ENCODE data around the gene PRKG1.
"Not testable (repeated sequence)": the region's sequence is repeated elsewhere in the genome, so short reads cannot be mapped to it uniquely, and the experiment has no call there.

Gene PRKG1

DNA sequence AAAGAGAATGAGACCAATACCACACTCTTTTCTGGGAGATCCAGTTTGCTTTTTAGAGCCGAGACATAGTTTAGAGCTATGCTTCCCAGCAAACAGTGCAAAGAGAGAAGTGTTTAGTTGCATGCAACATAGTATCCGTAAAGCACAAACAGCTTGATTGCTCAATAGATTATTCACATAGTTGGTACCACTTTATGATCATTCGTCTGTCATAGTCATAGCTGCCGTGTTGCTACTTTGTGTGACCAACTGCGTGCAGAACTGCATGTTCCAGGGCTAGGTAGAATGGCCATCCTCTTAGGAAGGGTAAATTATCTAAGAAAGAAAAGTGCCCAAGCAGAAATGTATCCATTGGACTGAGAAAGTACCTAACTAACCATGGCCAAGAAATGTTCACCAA, 1036.3 kb downstream of the PRKG1 start:
- DNase-seq: no peak

DNA sequence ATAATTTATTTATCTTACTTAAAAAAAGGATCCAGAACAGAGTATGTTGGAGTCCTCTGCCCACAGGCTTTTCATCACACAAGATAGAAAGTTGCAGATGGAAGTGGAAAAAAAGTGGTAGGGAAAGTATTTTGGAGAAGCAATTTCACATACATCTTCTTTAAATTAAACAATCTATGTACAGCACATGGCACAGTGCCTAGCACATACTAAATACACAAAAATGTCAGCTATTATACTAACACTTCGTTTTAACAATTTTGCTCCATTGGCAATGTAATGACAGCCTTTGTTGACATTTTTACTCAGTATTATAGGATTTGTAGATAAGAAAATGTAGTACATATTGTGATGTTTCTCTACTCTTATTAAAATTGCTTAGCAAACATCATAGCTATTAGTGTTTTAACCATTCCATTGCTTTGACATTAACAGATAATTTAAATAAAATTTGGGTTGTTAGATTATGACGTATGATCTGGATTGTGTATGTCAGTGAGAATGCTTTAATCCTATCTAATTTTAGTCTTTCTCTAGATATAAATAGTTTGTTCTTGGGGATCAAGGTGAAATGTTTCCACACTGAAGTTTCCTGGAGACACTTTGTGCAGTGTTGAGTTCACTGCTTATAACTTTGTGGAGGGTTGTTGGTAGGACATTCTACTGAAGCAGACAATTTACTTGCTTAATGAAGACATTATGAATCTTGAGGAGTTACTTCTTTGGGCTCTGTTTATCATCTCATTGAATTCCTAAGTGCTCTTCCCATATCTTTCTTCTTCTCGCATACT, 1037.0 kb downstream of the PRKG1 start:
- no peak for DNase-seq

DNA sequence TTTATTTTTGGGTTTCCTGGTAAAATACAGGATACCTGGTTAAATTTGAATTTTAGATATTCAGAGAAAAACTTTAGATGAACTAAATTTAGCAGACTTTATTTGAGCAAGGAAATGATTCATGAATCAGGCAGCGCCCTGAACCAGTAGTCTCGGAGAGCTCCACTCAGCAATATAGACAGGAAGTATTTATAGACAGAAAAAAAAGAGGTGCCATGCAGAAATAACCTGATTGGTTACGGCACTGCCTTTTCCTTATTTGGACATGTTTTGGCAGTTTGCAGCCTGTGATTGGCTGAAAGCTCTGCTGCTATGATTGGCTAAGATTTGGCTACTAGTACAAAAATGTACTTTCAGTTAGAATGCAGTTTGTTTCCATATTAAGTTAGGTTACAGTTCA, 1041.5 kb downstream of the PRKG1 start:
- no peak for DNase-seq

DNA sequence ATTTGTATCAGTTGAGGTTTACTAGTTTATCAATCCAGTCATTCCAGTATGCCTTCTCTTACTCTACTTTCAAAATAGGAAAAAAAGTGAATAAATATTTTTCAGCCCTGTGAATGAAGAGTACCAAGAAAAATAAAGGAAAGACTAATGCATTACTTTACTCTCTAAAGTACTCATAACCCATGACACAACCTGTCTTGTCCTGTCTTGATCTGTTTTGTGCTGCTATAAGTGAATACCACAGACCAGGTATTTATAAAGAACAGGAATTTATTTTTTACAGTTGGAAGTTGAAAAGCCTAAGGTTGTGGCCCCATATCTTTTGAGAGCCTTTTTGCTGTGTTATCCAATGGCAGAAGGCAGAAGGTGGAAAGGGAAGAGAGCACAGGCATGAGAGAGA, 1045.2 kb downstream of the PRKG1 start:
- DNase-seq: no peak

DNA sequence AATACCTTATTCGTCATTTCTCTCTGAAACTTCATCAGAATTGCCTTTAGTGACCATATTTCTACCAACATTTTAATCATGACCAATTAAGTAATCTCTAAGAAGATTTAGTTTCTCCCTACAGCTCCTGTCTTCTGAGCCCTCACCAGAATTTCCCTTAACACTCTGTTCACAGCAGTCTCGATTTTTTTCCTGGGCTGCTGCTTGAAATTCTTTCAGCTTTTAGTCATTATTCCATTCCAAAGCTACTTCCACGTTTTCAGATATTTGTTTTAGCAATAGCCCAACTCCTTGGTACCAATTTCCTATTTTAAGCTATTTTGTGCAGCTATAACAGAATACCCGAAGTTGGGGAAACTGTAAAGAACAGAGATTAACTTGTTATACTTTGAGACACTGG, 1047.4 kb downstream of the PRKG1 start:
- no peak for DNase-seq

DNA sequence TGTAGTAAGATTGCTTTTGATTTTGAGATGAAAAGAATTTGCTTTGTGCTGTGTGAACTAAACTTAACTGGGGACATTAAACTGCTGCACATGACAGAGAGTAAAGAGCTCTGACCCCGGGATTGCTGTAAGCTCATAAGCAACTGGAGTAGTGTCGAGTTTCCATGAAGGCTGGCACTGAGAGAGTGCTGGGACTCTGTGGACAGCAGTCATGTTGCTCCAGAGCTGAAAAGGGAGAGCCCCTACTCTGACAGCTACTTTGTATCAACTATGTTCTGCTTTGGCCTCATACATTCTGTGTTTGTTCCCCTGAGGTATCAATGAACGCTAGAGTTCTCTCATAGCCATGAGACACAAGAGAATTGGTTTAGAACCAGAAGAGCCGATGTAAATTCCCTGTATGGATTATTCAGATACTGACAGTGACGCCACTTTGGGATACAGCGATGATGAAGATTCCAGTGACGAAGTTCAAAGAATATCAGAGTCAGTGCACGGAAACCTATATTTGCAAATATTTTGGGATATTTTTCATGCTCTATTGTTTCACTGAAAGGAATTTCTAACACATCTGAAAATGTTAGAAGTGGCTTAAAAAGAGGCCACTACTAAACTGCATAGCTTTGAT, 1053.9 kb downstream of the PRKG1 start:
- DNase-seq: no peak

DNA sequence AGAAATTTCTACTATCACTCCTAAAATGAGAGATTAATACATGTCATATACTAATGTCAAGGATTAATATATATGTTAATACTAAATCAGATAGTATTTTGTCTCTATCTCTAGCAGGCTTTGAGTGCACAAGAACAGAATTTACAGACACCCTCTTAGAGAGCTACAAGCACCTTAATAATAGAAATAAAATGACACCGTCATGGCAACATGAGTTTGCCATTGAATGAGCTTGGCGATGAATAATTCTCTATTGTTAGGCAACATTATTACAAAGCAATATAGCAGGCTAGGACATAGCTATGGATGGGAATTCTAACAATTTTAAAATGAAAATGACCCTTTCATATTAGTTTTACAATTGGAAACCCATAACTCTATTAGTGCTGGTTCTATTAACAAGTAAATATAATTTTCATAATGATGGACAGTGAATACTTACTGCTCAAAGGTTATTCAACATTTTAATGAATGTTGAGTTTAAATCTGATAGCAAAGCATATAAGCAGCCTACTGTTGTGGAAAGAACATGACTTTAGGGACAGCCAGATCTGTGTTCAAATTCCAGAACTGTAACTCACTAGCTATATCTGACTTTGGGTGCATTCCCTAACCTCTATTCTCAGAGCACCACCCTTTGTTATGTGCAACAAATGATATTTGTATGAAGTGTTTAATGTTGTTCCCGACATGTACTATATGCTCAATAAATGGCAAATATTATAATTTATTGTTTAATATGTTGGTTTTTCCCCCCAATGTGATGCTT, 1055.3 kb downstream of the PRKG1 start:
- no peak for DNase-seq

DNA sequence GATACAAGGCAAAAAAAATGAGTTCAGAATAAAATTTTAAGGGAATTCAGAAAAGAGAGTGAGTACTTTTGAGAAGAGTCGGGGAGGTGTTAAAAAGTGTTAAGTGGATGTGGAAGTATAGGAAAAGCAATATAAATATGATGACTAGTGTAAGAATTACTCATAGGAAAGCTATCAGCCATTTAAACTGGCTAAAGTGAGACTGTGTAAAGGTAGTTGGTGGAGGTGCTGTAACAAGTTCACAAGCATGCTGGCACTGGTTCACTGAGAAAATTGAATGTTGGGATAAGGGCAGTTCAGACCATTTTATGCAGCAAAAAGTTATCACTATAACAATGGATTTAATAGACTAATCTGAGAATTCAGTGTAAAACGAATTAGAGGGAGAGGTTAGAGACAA, 1060.8 kb downstream of the PRKG1 start:
- DNase-seq: no peak

DNA sequence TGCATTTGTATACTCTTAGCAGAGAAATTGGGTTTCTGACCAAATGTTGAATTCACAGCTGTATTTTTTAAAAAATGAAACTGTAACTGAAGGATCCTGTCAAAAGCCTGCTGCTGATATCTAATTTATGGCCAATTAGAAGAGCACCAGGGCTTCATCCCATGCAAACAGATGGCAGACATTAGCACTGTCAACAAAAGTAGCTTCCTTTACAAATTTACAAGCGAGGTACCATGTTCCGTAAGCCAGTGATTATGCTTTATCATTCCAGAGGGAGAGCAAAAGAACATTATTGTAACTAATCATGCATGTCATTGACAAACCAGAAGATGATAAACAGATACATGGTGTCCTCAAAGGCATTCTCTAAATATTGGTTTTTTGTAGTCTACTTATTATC, 1062.6 kb downstream of the PRKG1 start:
- no peak for DNase-seq

DNA sequence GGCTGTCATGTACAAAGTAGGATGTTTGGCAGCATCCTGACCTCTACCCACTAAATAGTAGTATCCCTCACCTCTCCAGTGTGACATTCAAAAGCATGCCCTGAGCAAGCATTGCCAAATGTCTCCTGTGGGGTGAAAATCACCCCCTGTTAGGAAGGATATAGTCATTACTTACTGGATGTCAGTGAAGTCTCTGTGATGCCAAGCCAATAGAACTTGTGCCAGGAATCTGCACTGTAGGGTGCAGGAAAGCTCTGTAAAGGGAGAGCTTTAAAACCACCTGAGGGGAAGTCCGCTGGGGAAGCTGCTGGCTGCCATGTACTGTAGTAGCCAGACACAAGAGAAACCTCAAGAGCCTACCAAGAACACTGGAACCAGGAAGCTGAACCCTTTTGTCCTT, 1069.1 kb downstream of the PRKG1 start:
- DNase-seq: no peak

DNA sequence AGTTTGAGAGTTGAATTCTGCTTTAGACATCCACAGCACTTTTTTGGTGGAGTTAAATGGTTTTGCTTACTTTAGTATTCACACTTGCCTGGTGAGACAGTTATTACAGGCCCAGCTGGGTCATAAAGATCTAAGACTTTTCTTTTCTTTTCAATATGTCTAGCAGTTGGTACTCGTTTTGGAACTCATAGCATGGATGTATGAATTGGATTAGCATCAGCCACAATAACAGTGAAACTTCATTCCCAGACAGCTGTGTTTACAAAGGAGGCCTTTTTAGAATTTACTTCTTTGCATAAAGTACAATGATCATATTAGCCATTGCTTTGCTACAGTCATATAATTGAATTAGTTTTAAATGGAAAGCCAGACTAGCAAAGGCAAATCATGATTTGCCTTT, 1071.3 kb downstream of the PRKG1 start:
- no peak for DNase-seq

DNA sequence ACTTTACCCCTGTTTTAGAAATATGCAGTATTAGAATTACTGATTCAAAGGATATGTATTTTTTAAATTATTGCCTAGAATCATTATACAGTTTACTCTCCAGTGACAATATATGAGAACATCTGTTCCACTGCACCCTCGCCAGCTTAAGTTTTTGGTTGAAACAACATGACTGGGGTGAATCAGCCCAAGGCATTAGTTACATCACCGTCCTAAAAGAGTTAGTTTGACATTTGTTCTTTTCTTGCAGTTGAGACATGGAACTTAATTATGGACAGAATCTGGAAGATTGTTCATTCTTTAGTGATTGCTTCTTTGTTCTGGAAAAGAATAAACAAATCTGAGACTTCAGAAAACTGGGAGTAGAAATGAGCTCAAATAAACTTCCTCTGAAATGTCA, 1072.5 kb downstream of the PRKG1 start:
- DNase-seq: no peak

DNA sequence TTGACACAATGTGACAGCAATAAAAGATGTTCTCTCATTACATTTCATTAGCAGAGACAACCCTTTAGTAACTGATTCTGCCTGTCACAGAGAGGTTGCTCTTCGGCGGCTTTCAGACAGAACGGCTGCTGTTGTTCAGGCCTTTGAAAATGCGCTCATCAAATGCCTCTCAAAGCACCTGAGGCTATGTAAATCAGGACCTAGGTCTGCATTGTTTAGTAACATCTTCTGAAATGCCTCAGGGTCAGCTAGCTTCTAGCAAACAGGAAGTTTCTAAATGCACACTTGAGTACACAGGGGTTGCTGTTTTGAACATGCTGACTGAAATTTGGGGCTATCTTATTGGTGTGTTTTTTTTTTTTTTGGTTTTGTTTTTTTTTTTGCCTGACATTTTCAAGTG, 1096.5 kb downstream of the PRKG1 start:
- DNase-seq: no peak

DNA sequence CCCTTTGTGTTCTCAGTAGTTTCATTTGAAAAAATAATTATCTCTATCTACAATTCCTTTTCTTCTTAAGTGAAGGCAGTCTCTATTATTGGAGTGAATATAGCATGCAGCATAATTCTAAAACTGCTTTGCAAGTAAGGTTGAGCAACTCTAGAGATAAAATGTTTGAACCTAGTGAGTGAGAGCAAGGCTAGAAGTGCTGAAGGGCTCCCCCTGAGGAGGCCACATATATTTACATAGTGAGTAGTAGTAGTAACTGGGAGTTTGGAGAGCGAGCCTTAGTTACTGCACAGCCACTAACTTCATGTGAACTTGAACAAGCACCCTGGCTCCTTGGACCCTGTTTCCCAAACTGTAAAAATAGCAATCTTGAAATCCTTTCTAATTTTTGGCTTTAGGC, 1098.3 kb downstream of the PRKG1 start:
- DNase-seq: no peak

DNA sequence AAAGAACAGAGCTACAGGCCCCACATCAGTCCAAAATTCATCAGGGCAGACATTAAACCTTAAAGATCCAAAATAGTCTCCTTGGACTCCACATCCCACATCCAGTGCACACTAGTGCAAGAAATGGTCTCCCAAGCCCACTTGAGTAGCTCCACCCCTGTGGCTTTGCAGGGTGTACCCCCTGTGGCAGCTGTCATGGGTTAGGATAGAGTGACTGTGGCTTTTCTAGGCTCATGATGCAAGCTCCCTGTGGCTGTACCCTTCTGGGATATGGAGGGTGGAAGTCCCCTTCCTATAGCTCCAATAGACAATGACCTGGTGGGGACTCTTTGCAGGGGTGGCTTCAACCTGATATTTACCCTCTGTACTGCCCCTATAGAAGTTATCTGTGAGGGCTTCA, 1111.0 kb downstream of the PRKG1 start:
- no peak for DNase-seq

DNA sequence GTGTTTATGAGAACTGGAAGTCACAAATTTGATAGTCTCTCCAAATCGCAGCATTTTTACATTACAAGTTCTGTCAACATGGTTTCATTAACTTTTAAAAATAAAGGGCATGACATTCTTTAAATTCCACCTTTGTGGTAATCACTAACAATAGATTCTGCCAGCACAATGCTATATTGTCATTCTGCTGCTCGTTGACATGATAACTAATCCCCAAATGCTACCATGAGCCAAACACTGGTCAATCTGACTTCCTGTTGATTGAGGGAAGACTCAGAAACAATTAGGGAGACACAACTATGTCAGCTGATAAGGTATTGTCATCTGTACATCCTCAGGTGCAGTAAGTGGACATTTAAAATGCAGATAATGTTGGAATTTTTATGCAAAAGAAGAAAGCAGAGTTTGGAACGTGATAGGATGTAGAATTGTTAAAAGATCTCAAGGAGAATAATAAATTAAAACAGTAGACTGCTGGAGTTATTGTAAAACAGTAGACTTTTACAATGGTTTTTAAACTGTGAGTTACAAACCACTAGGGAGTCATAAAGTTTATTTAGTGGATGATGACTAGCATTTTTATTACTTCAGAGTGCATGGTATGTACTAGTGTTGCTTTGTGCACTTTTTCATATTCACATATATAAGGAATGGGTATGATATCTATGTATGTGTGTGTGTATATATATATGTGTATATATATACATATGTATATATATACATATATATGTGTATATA, 1113.4 kb downstream of the PRKG1 start:
- no peak for DNase-seq

DNA sequence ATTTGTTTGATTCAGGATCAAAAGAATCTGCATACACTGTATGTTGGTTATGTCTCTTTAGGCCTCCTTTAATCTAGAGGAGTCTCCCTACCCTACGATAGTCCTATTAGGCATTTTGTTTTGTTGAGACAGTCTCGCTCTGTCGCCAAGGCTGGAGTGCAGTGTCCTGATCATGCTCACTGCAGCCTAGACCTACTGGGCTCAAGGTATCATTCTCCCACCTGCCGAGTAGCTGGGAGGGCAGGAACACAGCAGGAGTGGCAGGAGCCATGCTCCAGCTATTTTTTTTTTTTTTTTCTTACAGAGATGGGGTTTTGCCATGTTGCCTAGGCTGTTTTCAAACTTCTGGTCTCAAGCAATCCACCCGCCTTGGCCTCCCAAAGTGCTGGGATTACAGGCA, 1116.8 kb downstream of the PRKG1 start:
- DNase-seq: no peak

DNA sequence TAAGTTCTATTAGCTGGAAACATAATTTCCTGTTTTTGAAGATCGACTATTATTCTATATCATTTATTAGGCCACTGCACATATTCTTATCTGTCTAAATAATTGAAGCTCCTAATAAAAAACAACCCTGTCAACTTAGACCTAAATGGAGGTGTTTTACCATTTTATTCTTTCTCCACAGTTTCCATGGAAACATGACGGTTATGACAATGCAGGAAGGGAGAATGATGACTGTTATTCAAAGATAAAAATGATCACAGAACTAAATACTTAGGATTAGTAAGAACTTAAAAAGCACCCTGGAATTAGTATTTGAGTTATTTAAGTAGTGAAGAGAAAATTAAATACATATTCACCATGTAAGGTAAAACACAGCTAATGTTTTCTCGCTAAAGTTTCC, 1119.9 kb downstream of the PRKG1 start:
- peak; percentile 44 for DNase-seq

DNA sequence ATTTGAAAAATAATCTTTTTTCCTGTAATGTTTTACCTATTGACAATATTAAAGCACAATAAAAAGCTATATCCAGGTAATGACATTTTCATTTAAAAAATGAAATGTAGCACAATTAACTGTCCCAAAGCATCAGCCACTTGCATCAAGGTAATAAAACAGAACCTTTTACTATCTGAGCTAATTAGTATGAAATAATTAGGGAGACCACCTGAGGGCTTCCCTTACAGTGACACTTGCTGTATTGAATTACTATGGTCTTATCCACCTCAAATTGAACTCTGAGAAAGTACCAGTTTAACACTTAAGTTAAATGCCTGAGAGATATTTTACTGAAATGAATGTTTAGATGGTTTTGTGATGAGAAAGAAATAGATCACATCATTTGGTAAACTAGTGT, 1120.4 kb downstream of the PRKG1 start:
- DNase-seq: no peak

DNA sequence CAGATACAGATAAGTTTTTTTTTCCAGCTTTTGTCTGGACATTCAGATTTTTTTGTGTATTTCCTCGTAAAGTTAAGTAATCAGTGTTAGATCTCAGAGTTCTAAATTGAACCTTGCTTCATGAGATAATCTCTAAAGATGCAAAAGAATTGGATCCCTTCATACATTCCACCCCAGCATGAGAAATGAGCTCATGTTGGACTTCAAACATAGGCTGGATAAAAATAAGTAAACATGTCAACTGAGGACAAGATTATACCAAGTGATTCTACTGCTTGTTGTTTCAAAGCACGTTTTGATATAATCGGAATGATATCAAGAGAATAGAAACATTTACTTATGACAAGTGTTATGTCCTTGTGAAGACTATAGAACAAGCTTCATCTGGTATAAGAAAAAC, 1122.8 kb downstream of the PRKG1 start:
- DNase-seq: no peak

DNA sequence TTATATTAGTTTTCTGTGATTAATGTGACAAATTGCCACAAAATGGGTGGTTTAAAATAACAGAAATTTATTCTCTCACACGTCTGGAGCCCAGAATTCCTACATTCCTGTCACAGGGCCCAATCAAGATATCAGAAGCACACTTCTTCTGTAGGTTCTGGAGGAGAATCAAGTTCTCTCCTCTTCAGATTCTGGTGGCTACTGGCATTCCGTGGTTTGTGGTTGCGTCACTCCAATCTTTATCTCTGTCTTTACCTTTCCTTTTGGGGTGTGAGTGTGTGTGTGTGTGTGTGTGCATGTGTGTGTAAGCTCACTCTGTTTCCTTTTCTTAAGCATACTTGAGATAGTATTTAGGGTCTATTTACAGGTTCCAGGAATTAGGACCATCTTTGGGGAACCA, 1124.3 kb downstream of the PRKG1 start:
- DNase-seq: no peak

DNA sequence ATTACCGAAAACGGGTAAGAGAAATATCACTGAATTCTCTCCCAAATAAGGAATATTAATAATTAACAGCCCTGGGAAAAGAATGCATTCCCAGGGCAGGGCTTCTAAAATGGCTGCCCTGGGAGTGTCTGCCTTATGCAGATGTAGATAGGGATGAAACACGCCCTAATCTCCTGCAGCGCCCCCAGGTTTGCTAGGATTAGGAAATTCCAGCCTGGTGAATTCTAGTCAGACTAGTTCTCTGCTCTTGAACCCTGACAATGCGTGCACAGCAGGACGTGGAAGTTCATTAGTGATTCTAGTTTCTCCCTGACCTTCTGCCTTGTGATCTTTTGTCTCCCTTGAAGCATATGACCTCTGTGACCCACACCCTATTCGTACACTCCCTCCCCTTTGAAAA, 1130.6 kb downstream of the PRKG1 start:
- not testable (repeated sequence) for DNase-seq

DNA sequence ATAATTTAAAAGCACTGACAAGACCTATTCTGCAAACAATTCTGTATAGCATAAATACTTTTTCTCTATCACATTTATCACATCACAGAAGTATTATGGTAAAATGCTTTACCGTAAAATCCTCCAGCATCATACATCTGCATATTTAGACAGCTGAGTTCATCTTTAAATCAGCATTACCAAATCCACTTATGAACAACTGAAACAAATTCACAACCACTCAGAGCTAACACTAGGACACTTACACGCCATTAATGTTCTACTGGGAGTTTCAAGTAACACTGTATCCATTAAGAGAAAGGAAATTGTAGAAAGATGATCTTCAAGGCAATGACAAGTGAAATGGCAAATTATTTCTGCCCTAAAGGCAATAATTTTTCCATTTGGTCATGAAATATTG, 1134.1 kb downstream of the PRKG1 start:
- DNase-seq: no peak

DNA sequence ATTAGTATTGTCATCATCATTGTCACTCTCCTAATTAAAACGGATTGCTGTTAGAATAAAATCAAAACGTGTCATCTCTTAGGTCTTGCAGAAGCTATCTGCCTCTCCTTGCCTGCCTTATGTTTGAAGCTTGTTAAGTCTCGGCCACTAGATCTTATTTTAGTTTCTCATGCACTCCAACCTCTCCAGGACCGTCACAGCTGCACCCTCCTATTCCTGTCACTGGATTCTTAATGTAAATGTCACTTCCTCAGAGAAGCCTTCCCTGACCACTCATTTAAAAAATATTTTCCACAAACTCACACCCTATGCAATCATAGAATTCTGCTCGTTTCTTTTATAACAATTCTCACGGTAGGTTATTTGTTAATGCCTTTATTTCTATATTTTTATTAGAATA, 1135.9 kb downstream of the PRKG1 start:
- no peak for DNase-seq
